ENCODE data around the gene SERPINA4.
"Not testable (repeated sequence)": the region's sequence is repeated elsewhere in the genome, so short reads cannot be mapped to it uniquely, and the experiment has no call there.

SERPINA4 gene

DNA sequence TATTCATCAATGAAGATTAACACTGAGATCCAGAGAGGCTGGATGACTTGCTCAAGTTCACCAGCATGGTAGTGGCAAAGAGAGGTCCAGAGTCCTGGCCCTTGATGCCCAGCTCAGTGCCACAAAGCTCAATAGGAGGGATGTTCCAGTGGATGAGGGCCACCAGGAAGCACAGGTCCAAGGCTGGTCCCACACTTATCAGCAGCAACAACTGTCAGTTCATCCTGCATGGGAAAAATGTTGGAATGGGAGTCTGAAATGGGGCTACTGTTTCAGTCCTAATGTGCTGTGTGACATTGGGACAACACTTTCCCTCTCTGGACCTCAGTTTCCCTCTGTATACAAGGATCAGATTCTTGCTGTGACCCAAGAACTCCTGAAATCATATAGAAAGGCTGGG is 31.2 kb downstream of the SERPINA4 start:
- no peak for DNase-seq (ENCODE audit: low read depth)

DNA sequence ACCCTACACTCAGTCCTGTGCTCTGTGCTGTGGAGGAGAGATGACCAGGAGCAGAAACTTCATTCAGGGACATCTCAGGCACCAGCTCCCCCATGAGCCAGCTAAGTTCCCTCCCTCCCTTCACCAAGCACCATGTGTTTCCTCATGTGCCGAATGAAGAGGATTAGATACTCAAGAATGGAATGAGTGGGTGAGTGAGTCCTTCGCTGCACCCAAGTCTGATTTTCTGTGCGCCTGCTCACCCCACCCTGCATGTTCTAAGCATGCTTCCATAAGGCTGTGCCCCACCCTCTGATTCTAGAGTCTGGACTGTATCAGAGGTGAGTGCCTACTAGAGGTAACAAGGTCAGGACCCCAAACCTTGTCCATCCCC is 32.1 kb downstream of the SERPINA4 start:
- DNase-seq (ENCODE audit: low read depth), result no peak

DNA sequence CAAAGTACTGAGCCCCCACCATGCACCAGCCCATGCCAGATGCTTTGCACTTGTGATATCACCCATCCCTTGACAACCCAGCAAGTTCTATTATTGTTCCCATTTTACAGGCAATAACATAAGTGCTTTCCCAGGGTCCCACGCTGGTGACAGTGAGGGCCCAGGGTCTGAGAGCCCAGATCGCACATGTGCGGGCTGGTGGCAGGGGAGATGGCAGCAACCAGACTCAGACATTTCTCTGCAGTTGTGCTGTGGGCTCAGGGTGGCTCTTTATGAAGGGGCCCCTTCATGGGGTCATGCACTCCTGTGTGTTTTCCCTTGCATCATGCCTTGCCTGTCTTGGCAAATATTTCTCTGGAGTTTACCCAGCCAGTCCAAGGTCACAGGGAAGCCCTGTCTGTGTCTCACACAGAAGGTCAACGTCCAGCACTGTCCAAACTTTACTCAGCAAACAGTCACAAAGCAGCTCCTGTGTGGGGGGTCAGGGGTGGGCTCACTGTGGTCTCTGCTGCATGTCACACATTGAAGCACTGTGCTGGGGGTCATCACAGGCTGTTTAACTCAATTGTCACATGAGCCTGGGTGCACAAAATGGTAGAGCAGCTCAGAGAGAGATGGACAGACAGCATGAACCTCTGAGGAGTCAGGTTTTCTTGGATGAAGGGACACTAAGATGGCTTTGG is 32.6 kb downstream of the SERPINA4 start:
- no peak for DNase-seq (ENCODE audit: low read depth)

GRCh38 chr14:94594441-94594840 is 33.2 kb downstream of the SERPINA4 start:
- no peak for DNase-seq (ENCODE audit: low read depth)

DNA sequence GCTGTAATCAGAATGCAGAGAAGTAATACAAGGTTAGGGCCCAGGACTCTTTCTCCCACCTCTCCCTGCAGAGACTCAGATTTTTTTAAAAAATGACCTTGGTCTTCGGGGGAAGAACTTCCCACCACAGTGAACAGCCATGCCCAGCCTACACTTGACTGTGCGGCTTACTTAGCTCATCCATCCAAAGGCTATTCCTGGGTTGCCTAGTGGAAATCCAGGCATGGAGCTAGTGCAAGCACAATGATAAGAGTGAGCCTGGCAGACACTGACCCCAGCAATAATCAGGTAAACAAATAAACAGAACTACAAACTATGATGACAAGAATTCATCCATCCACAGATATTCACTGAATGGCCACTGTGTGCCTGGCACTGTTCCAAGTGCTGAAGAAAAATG is 34.7 kb downstream of the SERPINA4 start:
- DNase-seq (ENCODE audit: low read depth), result no peak

DNA sequence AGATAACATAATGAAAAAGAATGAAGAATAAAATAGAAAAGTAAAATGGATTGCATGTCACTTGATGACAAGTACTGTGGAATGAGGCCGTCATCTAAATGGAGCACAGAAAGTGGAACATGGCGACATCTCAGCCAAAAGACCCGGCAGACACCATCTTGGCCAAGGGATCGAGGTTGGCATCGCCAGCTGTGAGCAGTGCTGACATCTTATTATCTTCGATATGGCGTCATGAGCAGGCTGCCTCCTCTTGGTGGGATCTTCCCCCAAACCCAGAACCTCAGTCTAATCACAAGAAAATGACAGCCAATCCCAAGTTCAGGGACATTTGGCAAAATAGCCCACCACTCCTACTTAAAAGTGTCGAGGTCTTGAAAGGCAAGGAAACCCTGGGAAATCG is 35.1 kb downstream of the SERPINA4 start:
- DNase-seq (ENCODE audit: low read depth), result no peak

- DNase-seq (ENCODE audit: low read depth), result no peak
These were observed 36.5 kb downstream of the SERPINA4 start for GRCh38 chr14:94597788-94598187.

DNA sequence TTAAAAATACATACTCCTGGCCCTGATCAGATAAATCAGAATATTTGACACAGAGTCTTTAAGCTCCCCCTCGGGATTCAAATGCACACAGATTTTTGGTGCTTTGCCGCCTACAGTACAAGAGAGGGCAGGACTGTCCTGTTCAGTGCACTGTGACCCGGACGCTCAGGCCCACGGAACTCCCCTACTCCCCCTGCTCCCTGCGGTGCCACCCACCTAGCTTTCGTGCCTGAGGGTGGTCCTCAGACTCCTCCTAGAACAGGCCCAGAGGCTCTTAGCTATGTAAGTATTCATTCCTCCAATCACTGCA is 37.2 kb downstream of the SERPINA4 start:
- DNase-seq (ENCODE audit: low read depth), result no peak

DNA sequence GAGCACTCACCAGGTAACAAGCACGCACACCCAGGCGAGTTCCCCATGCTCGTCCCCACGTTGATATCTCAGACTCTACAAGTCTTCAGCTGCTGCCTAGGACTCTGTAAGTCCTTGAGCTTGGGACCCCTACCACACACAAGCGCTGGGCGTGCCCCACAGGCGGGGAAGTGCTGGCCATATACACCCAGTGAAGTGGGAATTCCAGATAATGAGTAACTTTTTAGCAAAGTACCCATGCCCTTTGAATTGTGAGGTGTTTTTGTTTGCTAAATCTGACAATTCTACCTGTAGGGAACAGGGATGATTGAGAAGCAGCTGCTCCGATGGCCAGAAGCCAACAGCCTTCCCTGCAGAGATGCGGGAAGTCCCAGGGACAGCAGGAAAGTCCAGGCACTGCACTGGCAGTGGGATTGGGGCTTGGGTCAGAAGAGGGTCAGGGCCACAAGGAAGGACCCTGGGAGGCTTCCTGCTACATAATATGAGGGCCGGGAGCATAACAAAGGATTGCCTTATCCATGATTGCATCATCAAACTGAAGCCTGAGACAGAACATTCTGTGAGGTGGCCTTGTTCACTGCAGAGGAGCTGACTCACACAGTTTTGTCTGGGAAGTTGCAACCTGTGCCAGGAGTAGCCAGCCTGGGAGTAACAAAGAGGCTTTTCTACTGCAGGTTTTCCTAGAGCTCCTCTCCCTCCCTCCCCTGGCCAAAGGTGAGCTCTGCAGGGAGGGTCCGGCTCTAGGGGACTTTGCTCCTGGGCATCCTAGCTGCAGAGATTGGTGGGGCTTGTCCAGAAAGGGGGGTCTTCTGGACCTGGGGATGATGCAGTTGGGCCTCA is 37.8 kb downstream of the SERPINA4 start:
- no peak for DNase-seq (ENCODE audit: low read depth)

- no peak for DNase-seq (ENCODE audit: low read depth)
These were observed 38.4 kb downstream of the SERPINA4 start for GRCh38 chr14:94599656-94600004.

DNA sequence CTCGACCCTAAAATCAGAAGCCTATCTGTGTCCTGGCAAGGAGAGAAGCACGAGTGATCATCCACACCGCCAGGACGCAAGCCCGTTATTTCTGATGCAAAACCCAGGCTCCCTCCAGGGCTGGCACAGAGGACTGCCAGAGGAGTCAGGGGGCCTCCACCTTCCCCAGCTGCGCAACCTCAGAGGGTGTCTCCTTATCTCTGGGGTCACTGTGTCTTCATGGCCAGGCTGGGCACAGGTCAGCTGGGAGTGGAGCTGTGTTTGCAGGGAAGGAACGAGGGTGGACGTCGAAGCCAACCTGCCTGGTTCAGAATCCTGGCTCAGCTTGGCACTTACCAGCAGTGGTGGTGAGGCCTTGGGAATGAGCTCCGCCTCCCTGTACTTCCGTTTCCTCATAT is 38.9 kb downstream of the SERPINA4 start:
- DNase-seq (ENCODE audit: low read depth), result no peak

- DNase-seq (ENCODE audit: low read depth), result no peak
These were observed 40.7 kb downstream of the SERPINA4 start for GRCh38 chr14:94601884-94602391.

- no peak for DNase-seq (ENCODE audit: low read depth)
These were observed 41.5 kb downstream of the SERPINA4 start for GRCh38 chr14:94602722-94603121.

GRCh38 chr14:94605361-94605760 is 44.1 kb downstream of the SERPINA4 start:
- no peak for DNase-seq (ENCODE audit: low read depth)

- not testable (repeated sequence) for DNase-seq (ENCODE audit: low read depth)
These were observed 47.7 kb downstream of the SERPINA4 start for GRCh38 chr14:94608966-94609365.

- no peak for DNase-seq (ENCODE audit: low read depth)
These were observed 49.9 kb downstream of the SERPINA4 start for GRCh38 chr14:94611179-94611578.

DNA sequence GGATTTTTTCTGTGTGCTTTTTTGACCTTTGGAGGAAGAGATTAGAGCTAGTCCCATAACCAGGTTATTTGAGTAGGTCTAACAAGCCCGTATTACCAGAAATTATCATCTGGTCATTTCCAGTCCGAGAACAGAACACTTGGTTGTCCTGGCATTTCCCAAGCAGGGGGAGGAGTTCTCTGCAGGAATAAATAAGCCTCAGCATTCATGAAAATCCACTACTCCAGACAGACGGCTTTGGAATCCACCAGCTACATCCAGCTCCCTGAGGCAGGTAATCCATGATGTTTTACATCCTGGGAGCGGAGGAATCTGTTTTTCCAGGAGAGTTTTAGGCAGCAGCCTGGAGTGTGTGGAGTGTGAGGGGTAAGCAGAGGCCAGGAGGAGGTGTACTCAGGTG is 50.9 kb downstream of the SERPINA4 start, which contains the start of gene SERPINA3:
TSS of gene SERPINA3 (plus strand) at position 218 of the 400 bp plus-strand sequence. CDS start 2,051 bp downstream, outside the sequence.
- DNase-seq (ENCODE audit: low read depth), result no peak

GRCh38 chr14:94612580-94613554 is 51.6 kb downstream of the SERPINA4 start:
- DNase-seq (ENCODE audit: low read depth), result no peak

DNA sequence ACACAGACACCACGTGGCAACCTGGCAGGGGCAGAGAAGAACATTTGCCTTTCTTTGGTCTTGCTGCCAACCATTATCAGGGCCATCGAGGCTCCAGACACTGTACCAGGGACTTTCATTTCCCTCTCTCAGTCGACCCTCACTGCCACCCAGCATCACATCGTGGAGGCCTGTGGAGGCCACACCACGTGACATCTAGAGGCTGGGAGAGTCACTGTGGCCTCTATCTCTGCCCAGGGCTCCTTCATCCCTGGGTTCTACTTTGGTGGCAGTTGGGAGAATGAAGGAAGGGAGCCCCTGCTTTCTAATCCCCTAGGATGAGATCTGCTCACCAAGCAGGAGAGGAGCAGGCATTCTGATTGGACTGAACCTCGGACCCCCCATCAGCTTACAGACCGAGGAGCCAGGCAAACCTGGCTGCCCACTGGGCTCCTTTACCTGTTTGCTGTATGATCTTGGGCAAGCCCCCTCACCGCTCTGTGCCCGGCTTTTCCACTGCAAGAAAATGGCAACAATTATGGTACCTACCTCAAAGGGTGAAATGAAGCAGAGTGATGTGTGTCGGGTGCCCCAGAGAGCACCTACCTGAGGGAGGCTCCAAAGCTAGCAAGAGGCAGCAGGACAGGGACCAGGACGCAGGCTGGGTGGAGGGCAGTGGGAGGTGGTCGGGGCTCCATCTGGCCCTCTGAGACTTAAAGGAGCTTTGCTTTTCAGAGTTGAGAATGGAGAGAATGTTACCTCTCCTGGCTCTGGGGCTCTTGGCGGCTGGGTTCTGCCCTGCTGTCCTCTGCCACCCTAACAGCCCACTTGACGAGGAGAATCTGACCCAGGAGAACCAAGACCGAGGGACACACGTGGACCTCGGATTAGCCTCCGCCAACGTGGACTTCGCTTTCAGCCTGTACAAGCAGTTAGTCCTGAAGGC is 52.7 kb downstream of the SERPINA4 start:
- no peak for DNase-seq (ENCODE audit: low read depth)

DNA sequence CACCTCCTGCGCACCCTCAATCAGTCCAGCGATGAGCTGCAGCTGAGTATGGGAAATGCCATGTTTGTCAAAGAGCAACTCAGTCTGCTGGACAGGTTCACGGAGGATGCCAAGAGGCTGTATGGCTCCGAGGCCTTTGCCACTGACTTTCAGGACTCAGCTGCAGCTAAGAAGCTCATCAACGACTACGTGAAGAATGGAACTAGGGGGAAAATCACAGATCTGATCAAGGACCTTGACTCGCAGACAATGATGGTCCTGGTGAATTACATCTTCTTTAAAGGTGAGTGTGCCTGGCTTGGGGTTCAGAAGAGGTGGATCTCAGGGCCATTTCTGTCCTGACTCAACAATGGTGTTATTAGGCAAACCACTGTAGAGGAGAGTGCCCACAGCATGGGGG is 53.6 kb downstream of the SERPINA4 start:
- no peak for DNase-seq (ENCODE audit: low read depth)

- DNase-seq (ENCODE audit: low read depth), result no peak
These were observed 54.0 kb downstream of the SERPINA4 start for GRCh38 chr14:94615254-94615653.
